Measurements from ENCODE around the gene KCNH1.

The KCNH1 gene

DNA sequence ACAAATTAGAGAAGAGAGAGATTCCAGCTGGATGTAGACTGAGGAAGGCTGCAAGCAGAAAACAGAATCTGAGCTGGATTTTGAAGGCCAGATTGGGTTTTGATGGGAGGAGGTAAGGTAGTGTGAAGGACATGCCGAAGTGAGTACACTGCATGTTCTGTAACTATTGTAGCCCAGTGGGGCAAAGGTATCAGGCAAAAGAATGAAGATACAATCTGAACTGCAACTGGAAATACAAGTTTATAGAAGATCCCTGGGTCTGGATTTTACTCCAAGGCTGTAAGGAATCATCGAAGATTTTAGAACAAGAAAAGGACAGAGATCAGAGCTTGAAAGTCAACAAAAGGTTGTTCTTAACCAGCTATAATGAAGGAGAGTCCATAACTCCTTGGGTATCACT is 382.0 kb downstream of the KCNH1 start:
- DNase-seq: no peak

DNA sequence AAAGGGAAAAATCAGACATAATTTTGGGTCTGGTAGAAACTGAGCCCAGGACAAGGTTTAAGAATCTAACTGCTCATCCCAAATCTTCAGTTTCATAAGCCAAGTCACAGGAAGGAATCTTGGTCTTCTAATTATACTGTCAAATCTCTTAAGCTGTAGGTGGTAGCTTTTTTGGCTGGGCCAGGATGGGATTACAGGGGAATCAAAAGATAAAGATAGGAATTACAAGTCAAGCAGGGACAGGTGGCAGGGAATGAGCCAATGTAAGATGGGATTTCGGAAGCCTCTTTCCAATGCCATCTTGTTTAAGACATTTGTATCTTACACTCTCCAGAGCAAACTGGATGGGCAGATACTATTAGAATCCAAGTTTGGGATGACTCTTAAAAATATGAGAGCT is 383.5 kb downstream of the KCNH1 start:
- DNase-seq: no peak

GRCh38 chr1:210748796-210749195 is 385.2 kb downstream of the KCNH1 start:
- DNase-seq: no peak

- DNase-seq: no peak
These were observed 386.1 kb downstream of the KCNH1 start for GRCh38 chr1:210747890-210748289.

DNA sequence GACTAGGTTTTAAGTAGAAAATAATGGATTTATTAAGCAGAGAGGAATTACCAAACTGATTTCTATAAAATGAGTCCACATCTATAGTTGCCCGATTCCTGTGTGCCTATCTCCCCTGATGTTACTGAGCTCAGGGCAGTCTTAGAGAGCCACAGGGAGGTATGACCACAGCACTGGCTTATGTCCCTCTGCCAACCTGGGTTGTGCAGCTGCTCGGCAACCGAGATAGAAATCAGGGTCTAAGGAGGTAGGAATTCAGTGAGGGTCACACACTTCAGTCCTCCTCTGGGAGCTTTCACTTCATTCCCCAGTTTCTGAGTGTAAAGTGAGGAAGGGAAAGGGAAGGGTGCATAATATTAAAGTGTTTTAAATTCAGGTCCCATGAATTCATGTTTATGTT is 386.8 kb downstream of the KCNH1 start:
- no peak for DNase-seq

DNA sequence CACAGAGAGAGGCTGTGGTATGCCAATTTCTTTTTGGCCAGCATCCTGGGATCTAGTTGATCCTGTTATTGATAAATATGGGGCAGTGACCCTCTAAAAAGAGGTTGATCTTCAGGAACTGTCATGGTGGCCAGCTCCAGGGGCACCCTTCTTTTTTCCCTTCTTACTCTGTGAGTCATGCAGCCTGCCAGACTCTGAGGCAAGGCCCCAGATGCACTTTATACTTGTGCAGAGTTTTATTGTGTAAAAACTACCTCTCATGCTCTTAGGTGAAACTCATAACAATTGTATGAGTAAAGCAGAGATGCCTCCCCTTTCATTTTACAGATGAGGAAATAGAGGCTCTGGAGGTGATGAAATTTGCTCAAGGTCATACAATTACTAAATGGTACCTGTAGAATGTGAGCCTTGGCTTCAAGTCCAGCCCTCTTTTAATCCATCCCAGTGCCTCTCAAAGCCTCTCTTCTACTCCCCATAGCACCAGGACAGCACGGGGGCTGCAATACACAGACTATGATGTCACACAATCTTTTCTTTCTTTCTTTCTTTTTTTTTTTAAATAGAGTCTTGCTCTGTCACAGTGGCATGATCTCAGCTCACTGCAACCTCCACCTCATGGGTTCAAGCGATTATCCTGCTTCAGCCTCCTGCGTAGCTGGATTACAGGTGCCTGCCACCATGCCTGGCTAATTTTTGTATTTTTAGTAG is 387.8 kb downstream of the KCNH1 start:
- DNase-seq: no peak

GRCh38 chr1:210743038-210743437 is 390.9 kb downstream of the KCNH1 start:
- DNase-seq: no peak

- no peak for DNase-seq
These were observed 392.4 kb downstream of the KCNH1 start for GRCh38 chr1:210741564-210741963.

DNA sequence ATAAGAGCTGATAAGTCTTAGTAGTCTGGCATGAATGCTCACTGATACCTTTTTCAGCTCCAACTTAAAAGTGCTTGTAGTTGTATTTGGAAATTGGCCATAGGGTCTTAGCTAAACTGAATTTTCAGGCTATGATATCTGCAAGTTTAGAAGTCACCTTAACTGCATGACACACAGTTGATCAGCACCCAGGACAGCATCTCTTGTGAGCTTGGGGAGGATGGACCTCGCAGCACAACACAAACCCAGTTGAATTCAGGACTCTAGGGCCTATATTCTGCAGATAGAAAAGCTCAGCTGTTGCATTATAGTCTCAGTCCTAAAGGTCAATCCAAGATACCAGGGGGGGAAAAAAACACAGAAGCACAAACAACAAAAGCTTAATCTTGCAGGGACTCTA is 394.3 kb downstream of the KCNH1 start:
- no peak for DNase-seq

- DNase-seq: no peak
These were observed 395.7 kb downstream of the KCNH1 start for GRCh38 chr1:210738256-210738655.

DNA sequence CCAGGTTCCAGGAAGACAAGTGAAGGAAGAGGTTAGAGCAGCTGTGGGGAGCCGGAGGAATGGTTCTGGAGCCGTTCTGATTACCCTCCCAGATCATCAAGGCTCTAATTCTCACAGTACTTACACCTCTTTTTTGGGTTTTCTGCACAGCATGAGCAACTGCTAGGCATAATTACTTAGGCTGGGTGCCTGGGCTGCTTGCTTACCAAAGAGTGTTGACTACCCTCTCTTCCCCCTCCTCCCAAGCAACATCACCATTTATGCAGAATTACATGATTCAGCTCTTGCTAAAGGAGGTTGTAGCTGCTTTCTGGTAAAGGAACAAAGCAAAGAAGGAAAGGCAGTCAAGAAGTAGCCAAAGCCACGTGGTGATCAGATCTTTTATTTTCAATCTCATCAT is 397.2 kb downstream of the KCNH1 start:
- no peak for DNase-seq

DNA sequence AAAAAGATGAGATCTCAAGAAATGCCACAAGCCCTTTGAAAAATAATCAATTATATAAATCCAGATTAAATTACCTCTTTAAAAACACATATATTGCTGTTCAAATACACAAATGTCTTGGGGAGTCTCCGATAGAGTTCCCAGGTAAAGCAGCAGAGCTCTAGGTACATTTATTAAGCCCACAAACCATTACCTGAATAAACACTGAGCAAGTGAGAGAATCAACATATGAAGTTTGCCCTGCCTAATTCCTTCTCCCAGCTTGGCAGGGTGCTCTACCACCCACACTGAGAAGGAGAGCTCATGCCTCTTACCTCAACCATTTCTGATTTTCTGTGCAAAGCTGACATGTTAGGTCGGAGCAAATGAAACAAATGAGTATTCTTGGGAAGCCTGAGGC is 402.4 kb downstream of the KCNH1 start:
- DNase-seq: no peak

- no peak for DNase-seq
These were observed 402.8 kb downstream of the KCNH1 start for GRCh38 chr1:210731193-210731592.

DNA sequence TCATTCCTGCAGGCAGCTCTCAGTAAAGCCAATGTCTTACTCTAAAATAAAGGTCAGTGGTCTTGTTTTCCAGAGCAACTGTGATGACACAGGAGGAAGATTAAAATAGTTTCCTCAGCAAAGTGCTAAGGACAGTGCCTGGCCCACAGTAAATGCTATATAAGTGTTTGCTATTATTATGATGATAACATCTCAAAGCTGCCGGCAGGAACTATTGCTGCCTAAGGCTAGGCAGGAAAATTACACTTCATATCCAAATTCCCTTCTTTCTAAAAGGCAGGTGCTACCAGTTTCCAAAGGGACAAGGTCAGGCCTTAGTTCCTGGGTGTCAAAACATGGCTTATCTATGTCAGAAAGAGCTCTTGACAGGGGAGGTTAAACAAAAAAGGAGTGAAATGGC is 403.9 kb downstream of the KCNH1 start:
- no peak for DNase-seq

DNA sequence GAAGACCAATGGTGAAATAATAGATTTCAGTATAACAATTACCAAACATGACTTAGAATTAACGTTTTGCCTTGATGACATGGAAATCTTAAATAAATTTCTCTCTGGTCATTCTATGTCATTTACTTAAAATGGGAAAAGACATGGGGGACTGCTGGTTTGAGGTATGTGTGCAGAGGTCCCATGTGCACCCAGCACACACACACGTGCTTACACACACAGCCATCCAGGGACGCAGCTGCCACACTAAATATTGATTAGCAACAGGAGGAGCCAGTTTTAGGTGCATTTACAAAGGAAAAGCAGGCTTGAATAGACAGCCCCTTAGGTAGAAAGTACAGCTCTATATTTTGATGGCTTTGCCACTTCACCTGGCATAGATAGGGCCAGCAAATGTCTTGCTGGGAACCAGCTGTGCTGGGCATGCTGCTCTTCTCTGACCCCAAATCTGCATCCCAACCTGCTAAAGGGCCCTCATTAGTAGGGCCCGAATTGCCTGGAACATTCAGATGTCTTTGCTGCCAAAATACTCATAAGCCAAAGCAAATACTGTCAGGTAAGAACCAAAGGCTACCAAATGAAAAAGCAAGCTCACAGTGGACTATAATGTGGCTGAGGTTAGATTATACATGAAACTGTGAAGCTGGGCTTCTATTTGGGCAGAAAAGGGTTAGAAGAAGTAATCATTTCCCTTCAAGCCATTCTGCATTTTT is 405.4 kb downstream of the KCNH1 start:
- DNase-seq: no peak

DNA sequence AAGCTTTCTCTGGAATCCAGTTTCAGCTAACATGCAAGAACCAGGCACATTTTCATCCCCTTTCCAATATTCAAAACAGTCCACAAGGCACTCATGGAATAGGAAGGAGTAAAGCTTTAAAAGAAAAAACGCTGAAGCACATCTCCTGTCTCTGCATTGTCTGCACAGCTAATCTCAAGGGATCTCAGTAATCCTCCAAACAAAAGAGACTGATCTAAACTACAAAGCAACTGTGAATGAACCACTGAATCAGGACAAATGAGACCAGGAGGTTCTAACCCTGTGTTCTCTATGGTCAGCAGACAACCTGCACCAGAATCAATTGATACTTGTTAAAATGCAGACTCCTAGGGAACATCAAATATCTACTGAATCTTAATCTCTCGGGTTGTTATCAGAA is 406.2 kb downstream of the KCNH1 start:
- no peak for DNase-seq

DNA sequence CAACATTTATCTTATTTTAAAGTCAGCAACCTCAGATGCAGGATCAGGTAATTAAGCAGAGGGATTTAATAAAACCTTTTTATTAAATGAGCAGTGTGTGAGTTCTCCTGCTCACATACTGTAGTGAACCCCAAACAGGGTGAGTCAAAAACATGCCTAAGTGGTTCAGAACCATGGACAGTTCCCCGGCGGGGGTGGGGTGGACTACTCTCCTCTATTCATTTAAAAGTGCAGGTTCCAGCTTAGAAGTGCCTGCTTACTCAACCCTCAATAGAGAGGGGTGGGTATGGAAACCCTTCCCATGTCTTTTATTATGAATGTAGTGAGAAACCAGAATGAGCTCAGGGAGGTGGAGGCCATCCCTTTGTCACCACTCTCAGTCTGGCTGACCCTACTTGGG is 407.3 kb downstream of the KCNH1 start:
- no peak for DNase-seq

DNA sequence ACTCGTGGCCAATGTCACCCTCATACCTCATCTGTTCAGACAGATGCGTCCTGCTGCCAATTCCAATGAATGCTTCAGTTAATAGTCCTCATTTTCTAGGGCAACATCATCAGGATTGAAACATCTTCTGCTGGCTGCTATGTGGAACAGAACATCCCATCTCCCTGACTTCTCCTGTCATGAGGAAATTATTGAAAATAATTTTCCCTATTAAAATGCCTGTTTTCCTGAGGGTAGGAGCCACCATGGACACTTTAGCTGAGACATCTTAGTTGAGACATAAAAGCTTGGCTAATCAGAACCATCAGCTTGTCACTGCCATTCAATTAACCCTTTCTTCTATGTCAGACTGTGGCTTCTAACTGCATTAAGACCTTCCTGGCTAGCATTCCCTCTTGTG is 409.2 kb downstream of the KCNH1 start:
- DNase-seq: no peak

GRCh38 chr1:210723646-210724045 is 410.3 kb downstream of the KCNH1 start:
- DNase-seq: no peak

DNA sequence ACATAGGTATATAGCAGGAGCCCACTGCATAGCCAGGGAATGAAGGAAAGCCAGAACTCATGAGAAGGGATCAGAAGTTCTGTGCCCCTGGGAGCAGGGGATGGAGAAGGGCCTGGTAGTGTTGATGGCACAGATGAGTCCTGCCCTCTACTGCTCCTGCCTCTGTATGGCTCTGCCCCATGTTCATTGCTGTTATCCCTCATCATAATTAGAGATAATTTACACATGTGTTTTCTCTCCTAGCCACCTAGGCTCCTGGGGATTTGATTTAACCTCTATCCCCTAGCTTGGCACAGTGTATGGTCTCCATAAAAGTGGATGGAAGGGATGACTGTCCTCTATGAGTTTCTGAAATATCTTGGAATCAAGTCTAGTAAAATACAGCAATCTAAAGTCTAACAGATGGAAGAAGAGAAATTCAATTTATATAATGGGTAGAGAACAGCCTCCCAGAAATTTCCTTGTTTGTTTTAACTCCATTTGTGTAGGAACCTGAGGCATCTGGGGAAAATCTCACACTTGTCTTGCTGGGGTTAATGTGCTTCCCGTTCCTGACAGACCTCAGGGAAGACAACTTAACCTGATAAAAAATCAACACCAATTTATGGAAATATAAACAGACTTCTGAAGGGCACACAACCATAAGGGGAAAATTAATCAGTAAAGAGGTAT is 411.4 kb downstream of the KCNH1 start:
- no peak for DNase-seq

DNA sequence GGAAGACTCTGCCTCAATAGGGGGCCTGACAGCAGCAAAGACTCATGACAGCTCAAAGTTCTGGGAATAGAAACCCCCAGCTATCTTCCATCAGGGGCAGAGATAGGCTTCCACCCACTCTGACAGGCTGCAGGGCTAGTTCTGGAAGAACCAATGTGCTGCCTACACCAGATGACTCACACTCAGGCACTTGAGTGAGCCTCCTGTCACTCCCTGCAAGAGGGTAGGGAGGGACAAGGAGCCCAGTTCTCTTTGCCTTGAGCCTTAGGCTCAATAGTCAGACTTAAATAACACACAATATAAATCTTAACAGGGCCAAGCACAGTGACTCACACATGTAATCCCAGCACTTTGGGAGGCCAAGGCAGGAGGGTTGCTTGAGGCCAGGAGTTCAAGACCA is 418.9 kb downstream of the KCNH1 start:
- no peak for DNase-seq

DNA sequence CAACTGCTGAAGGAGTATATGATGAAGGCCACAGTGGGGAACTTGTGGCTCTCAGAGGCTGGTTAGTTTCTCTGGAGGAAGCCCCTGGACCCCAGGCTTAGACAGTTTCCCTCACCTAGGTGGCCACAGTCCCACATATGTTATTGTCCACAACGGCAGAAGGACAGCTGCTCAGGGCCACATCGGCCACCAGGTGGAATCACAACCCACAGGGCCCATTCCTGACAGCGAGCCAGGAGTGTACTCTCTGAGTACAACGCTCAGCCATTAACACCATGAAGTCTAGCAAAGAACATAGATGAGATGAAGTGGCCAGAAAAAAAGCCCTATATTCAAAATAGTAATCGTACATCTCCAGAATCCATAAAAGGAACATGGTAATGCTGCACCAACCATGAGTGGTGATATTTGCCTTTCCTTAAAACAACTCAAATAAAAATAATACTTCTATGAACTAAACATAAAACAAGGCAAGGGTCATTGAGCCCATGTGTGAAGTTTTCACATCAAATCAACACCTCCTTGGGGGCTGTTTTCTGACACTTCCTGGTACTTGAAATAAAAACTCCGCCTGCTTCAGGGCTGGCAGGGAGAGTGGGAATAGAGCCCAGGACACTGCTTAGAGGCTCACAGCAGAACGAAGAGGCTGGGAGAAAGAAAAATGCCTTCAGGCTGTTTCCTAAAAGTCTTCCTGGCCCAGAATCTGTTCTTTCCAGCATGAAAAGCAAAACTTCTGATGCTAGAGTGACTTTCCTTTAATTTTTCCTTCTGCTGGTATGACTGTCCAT is 421.9 kb downstream of the KCNH1 start:
- DNase-seq: no peak

DNA sequence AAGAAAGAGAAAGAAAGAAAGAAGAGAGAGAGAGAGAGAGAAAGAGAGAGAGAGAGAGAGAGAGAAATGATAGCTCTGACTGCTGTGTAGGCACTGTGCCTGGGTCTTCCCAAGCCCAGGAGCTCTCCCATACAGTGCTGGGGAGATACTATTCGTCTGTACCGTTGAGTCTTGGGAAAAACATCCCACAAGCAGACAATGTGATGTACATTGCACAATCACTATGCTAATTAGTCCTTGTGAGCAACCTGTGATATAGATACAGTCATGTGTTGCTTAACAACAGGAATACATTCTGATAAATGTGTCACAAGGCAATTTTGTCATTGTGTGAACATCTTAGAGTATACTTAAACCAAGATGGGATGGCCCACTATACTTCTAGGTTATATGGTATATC is 424.2 kb downstream of the KCNH1 start:
- no peak for DNase-seq

Measured in CD4-positive, alpha-beta T cell treated with Interleukin-17A for 1 hour (primary cell).